Activated CD4-positive, CD25-positive, alpha-beta regulatory T cell treated with anti-CD3 and anti-CD28 coated beads, Interleukin-2, amount 50 U/mL, for 16 hours (primary cell): Measurements from ENCODE around the gene IL9.
A peak's percentile ranks its signal among the peaks of the same experiment; 100 is the strongest.

Source experiments
- DNase-seq: peaks from one replicate; pipeline ENCODE4 v3.0.0-alpha.2; 2020; ENCODE audit warnings: low read depth, low spot score

IL9 gene

GRCh38 chr5:135891791-135892190 is 3.9 kb downstream of the IL9 start:
- DNase-seq = no peak

- DNase-seq = no peak
Observed at GRCh38 chr5:135891268-135891667, 4.4 kb downstream of the IL9 start.

GRCh38 chr5:135890867-135891266 is 4.8 kb downstream of the IL9 start:
- no peak for DNase-seq

GRCh38 chr5:135890296-135890695 is 5.3 kb downstream of the IL9 start:
- DNase-seq = no peak

- DNase-seq = no peak
Observed at GRCh38 chr5:135887881-135888614, 7.6 kb downstream of the IL9 start.

GRCh38 chr5:135887447-135887864 is 8.2 kb downstream of the IL9 start:
- DNase-seq = peak; percentile 38

GRCh38 chr5:135886136-135886535 is 9.5 kb downstream of the IL9 start:
- DNase-seq = no peak

GRCh38 chr5:135885031-135885430 is 10.6 kb downstream of the IL9 start:
- no peak for DNase-seq

- DNase-seq = no peak
Observed at GRCh38 chr5:135883441-135883840, 12.2 kb downstream of the IL9 start.

GRCh38 chr5:135883026-135883425 is 12.6 kb downstream of the IL9 start:
- no peak for DNase-seq

GRCh38 chr5:135881819-135882218 is 13.8 kb downstream of the IL9 start:
- no peak for DNase-seq

GRCh38 chr5:135881244-135881643 is 14.4 kb downstream of the IL9 start:
- no peak for DNase-seq

- no peak for DNase-seq
Observed at GRCh38 chr5:135880801-135881200, 14.8 kb downstream of the IL9 start.

GRCh38 chr5:135880278-135880677 is 15.4 kb downstream of the IL9 start:
- no peak for DNase-seq

GRCh38 chr5:135879591-135879990 is 16.1 kb downstream of the IL9 start:
- DNase-seq = no peak

- no peak for DNase-seq
Observed at GRCh38 chr5:135878156-135878620, 17.5 kb downstream of the IL9 start.

- DNase-seq = no peak
Observed at GRCh38 chr5:135877570-135878155, 18.0 kb downstream of the IL9 start.

GRCh38 chr5:135876146-135876545 is 19.5 kb downstream of the IL9 start:
- DNase-seq = no peak

GRCh38 chr5:135875567-135875966 is 20.1 kb downstream of the IL9 start:
- DNase-seq = no peak

GRCh38 chr5:135874461-135874860 is 21.2 kb downstream of the IL9 start:
- DNase-seq = no peak

GRCh38 chr5:135873831-135874230 is 21.8 kb downstream of the IL9 start:
- DNase-seq = no peak

- no peak for DNase-seq
Observed at GRCh38 chr5:135871268-135871915, 24.2 kb downstream of the IL9 start.

GRCh38 chr5:135869935-135870334 is 25.7 kb downstream of the IL9 start:
- DNase-seq = no peak
